IMR-90 (cell line): Measurements from ENCODE around the gene NKIRAS1.
"Not testable (repeated sequence)": the region's sequence is repeated elsewhere in the genome, so short reads cannot be mapped to it uniquely, and the experiment has no call there.

Experiments used
- CHD1 ChIP-seq: IDR thresholded peaks from 2 replicates; pipeline ENCODE4 v1.6.1; 2012; ENCODE audit warnings: low read depth, low read length, improper control_type of control experiment
- FOS ChIP-seq: fragments of 150-350 bp; IDR thresholded peaks from 2 replicates; pipeline ENCODE4 v1.6.1; 2016; ENCODE audit warnings: low read depth, low read length
- MAFK ChIP-seq: IDR thresholded peaks from 2 replicates; pipeline ENCODE4 v1.6.1; 2012; ENCODE audit warnings: low read depth, low read length, improper control_type of control experiment
- MAZ ChIP-seq: IDR thresholded peaks from 2 replicates; pipeline ENCODE4 v1.6.1; 2012; ENCODE audit warnings: low read depth, mild to moderate bottlenecking, low read length, improper control_type of control experiment, moderate library complexity, borderline replicate concordance
- MXI1 ChIP-seq: IDR thresholded peaks from 2 replicates; pipeline ENCODE4 v1.6.1; 2012; ENCODE audit warnings: low read depth, mild to moderate bottlenecking, low read length, moderate library complexity, borderline replicate concordance
- POLR2A ChIP-seq: IDR thresholded peaks from 2 replicates; pipeline ENCODE4 v1.6.1; 2012; ENCODE audit warnings: mild to moderate bottlenecking, low read depth, low read length
- RAD21 ChIP-seq: IDR thresholded peaks from 2 replicates; pipeline ENCODE4 v1.6.1; 2012; ENCODE audit warnings: low read length, improper control_type of control experiment
- RCOR1 ChIP-seq: IDR thresholded peaks from 2 replicates; pipeline ENCODE4 v1.6.1; 2012; ENCODE audit warnings: mild to moderate bottlenecking, low read length, improper control_type of control experiment; ENCODE audit not compliant: insufficient replicate concordance
- RFX5 ChIP-seq: IDR thresholded peaks from 2 replicates; pipeline ENCODE4 v1.8.0; 2012; ENCODE audit warnings: low read depth, mild to moderate bottlenecking, low read length, moderate library complexity
- SMC3 ChIP-seq: fragments of 150-350 bp; IDR thresholded peaks from 2 replicates; pipeline ENCODE4 v1.6.1; 2016; ENCODE audit warnings: low read depth, mild to moderate bottlenecking, antibody characterized with exemption, low read length, moderate library complexity
- TF ChIP-seq, protein P1 (sequence below): conservative IDR thresholded peaks from 2 replicates; pipeline ENCODE4 v1.5.1; 2012; ENCODE audit warnings: mild to moderate bottlenecking, low read depth, low read length, improper control_type of control experiment

DNA sequence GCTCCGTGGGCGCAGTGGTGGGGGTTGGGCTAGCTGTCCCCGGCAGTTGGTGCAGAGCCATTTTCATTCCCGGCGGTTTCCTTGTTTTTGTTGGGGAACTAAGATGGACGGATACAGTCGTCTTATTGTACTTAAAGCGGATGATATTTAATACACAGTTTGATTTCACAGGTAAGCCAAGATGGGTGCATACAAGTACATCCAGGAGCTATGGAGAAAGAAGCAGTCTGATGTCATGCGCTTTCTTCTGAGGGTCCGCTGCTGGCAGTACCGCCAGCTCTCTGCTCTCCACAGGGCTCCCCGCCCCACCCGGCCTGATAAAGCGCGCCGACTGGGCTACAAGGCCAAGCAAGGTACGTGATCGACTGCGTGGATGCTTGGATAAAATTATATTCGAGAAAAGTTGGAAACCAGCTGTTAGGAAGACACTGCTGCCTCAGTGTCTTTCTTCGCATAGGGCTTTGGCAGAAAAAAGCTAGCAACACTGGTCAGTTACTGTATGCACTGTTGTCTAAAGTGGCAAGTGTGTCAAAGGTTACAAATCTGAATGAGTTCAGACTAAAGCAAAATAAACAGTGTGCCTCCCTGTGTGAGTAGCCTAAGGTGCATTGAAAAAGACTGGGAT lies 1.0 kb upstream of the NKIRAS1 start:
- not testable (repeated sequence) for TF ChIP-seq SMC3, POLR2A, RCOR1, CHD1, RAD21, RFX5, MXI1, MAFK, FOS, MAZ
- TF ChIP-seq, protein P1, sequence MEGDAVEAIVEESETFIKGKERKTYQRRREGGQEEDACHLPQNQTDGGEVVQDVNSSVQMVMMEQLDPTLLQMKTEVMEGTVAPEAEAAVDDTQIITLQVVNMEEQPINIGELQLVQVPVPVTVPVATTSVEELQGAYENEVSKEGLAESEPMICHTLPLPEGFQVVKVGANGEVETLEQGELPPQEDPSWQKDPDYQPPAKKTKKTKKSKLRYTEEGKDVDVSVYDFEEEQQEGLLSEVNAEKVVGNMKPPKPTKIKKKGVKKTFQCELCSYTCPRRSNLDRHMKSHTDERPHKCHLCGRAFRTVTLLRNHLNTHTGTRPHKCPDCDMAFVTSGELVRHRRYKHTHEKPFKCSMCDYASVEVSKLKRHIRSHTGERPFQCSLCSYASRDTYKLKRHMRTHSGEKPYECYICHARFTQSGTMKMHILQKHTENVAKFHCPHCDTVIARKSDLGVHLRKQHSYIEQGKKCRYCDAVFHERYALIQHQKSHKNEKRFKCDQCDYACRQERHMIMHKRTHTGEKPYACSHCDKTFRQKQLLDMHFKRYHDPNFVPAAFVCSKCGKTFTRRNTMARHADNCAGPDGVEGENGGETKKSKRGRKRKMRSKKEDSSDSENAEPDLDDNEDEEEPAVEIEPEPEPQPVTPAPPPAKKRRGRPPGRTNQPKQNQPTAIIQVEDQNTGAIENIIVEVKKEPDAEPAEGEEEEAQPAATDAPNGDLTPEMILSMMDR = not testable (repeated sequence)
